Measurements from ENCODE around the gene PTPRK.

DNA sequence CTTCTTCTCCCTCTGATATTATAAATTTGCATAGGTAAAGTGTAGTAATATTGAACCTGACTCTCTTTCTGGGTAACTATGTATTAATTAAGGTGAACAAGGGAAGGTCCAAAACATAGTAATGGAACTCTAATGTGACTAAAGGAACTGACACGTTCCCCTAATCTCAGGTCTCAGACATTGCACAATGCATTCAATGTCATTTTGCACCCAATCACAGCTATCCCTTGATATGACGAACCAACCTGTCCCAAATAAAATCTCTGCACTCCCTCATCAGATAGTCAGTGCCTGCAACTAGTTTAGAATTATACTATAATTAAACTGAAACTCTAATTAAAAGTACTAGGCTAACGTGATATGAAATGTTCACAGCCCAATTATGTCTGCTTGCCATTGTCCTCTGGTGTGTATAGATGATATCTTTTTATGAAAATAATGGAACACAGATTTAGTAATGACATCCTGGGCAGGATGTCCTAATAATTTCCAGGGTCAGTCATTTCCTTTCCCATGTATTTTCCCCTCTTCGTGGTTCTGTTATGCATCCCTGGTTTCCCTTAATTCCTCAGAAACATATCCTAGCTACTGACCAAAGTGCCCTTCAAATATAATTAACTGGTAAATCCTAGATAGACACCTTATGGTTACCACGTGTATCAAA, 36.8 kb downstream of the PTPRK start:
- no peak for TF ChIP-seq POLR2A (IDR thresholded peaks at IDR 0.05; ENCODE audit: low read length)
- TF ChIP-seq GATA1 (IDR thresholded peaks at IDR 0.05; ENCODE audit: low read depth, low read length) = no peak

Data from erythroblast (primary cell).